SK-N-MC (cell line): ENCODE measurements around the gene TIMM50.

Experiments
- EZH2 ChIP-seq: fragments of 200-600 bp; sonication (generic); IDR thresholded peaks from one replicate; pipeline ENCODE4 v1.6.1; 2017; ENCODE audit warnings: antibody characterized with exemption
- POLR2AphosphoS5 ChIP-seq: IDR thresholded peaks from 2 replicates; pipeline ENCODE4 v1.6.1; 2012; ENCODE audit warnings: mild to moderate bottlenecking, low read depth, low read length, borderline replicate concordance

GRCh38 chr19:39506598-39506943, 25.9 kb downstream of the TIMM50 start:
- TF ChIP-seq POLR2AphosphoS5 (no peak), EZH2 (no peak)
